Stimulated activated CD4-positive, alpha-beta T cell treated with anti-CD3 and anti-CD28 coated beads, TNF-alpha, amount 100 ng/mL, for 4 hours (primary cell): ENCODE measurements around the gene ABCC3.

Experiments used
- DNase-seq, 3 experiments: peaks; one replicate each; pipeline ENCODE4 v3.0.0-alpha.2; 2020; ENCODE audit warnings: low read depth in 3 of 3

ABCC3 gene

GRCh38 chr17:50627782-50628601, 6.7 kb upstream of the ABCC3 start:
- no peak for DNase-seq

- DNase-seq, result no peak
Measured at GRCh38 chr17:50629902-50630301, 4.8 kb upstream of the ABCC3 start.

GRCh38 chr17:50630524-50631194, 4.0 kb upstream of the ABCC3 start:
- peak; percentile 37 to 46 (median 45) for DNase-seq

DNA sequence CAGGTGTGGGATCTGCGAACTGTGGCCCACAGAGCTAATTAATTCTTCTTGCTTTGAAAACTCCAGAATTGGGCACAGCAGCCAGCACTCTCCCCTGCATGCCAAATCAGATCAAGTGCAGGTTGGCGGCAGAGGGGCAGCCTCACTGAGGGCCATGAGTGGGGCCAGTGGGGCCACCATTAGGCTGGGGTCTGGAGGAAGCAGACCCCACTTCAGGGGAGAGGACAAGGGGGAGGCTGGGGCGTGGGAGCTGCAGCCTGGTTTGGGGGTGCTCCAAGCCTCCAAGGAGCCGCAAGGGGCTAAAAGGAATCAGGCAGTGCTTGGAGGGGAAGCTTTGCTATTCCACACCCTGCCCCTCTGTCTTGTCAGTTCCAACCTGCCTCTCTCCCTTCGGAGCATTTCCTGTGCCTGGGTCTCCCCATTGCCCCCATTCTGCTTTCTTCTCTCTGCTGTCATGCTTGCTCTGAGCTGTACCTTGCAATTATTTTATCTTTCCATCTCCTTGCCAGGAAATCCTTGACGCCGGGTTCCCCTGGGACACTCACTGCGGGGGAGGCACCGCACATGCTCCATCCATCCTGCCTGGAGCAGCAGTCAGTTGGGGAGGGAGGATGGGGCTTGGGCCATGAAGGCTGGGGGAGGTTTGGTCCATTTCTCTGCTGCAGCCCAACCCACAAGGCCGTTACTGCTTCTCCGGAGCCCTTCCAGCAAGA, 3.3 kb upstream of the ABCC3 start:
- no peak for DNase-seq

DNA sequence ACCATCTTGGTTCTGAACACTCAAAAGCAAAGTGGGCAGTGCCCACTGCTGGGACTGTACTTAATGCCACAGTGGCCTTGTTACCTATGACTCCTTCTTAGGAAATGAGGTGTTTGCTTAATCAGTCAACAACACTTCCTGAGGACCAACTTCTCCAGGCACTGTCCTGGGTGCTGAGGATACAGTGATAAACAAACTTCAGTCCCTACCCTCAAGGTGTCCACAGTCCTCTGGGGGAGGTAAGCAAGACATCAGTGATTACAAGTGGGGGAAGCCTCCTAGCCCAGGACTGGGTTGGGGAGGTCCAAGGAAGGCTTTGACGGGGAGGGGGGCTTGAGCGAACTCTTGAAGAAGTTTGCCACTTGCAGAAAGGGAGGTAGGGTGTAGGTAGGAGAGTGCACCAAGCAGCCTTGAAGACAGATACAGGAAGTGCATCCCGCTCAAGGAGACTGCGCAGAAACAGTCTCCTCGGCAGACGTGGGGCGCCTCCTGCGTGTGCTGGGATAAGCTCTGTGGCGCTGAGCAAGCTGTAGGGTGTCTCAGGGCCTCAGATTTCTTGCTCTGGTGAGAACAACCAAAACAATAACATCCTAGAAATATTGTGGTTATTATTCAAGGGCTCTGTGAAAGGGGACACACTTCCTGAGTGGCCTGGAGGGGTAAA, 2.6 kb upstream of the ABCC3 start:
- no peak for DNase-seq

DNA sequence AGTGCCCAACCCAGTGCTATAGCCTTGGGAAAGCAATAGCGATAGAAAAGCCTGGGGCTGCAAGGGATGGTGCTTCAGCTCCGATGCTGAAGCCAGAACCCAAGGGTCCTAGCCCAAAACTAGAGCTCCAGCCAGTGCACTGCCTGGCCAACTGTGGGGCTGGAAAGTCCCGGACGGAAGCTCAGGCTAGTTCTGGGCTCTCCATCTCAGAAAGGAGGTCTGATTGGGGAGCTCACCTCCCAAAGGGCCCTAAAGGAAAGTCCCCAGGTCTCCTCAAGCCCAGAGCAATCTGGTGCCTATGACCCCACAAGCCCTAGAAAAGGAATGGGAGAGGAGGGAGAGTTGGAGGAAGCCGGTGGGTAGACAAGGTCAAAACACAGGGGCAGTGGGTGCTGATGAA, 2.0 kb upstream of the ABCC3 start:
- DNase-seq, result no peak

DNA sequence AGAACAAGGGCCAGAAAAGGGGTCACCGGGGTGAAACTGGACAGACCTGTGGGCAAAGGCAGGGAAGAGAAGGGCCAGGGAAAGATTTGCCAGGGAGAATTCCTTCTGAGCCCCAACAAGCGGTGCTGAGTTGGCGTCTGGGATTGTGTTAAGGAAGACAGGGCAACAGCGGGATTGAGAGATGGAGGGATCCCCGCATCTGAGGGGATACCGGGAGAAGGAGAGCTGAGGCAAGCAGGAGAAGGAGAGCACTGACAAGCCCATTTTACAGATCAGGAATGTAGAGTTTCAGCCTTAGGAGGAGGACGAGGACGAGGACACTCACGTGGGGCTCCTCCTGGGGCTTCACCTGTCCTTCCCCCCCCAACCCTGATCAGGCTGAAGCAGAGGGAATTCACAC, 998 bp upstream of the ABCC3 start:
- no peak for DNase-seq

DNA sequence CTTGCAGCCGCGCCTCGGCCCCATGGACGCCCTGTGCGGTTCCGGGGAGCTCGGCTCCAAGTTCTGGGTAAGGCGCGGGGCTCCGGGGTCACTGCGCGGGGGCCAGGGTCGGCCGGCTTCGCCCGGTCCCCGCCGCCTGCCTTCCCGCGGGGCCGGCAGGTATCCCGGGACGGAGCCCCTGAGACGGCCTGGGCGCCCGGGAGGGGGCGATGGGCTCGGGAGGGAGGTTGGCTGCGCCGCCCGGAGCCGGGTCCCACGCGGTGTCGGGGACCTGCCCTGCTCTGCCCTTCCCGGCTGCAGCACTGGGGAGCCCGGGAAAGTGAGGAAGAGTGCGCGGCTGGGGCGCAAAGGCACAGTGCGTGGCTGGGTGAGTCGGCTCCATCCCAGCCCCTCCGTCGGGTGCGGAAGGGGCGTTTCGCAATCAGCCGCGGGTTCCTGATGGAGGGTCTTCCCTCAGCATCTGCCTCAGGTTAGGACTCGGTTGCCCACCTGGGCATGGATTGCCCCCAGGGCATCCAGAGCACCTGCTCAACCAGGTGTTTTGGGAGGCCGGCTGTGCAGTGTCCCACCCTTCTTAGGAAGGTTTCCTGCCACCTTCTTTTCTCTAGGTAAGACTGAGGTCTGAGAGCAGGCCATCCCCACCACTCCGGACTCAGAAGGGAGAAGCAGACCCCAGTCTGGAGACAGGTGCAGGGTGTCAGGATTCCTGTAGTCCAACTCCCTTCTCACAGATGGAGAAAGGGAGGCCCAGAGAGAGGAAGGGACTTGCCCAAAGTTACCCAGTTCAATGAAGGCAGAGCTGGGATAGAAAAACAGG, 442 bp downstream of the ABCC3 start:
- DNase-seq, result no peak

- DNase-seq, result no peak
Measured at GRCh38 chr17:50635732-50635981, 976 bp downstream of the ABCC3 start.

- no peak for DNase-seq
Measured at GRCh38 chr17:50635982-50636803, 1.5 kb downstream of the ABCC3 start.

- no peak for DNase-seq
Measured at GRCh38 chr17:50636804-50637195, 2.1 kb downstream of the ABCC3 start.

- no peak for DNase-seq
Measured at GRCh38 chr17:50637829-50638605, 3.3 kb downstream of the ABCC3 start.

GRCh38 chr17:50638606-50638965, 3.9 kb downstream of the ABCC3 start:
- no peak for DNase-seq

DNA sequence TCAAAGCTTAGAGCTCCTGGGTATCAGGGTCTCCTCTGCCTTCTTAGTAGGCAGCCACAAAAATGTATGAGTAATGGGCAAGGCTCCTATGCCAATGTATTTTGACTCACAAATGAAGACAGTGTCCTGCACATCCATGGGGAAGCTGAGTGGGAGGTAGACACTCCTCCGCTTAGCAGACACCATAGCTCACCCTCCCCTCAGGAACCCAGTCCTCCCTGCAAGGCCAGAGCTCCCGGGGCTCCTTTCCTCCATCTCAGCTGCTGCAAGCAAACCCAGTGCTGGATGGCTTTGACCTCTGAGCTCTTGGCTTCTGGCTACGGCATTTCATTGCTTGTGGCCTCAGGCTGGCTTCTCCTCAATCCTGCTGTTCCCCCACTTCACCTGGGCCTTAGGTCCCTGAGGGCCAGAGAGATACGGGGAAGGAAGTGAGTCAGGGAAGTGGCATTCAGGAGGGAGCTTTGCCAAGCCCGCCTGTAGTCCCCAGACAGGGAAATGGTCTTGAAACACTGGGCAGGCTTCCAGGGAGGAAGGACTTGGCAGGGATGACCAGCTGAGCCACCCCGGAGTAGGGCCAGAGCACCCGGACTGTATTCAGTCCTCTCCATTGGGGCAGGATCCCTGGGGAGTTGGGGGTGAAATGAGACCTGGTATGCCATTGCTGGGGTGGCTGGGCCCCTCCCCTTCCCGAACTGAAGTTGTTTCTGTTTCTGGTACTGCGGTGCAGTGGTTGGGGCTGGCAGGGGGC, 4.5 kb downstream of the ABCC3 start:
- DNase-seq, result no peak

GRCh38 chr17:50640686-50641351, 6.1 kb downstream of the ABCC3 start:
- DNase-seq, result no peak

DNA sequence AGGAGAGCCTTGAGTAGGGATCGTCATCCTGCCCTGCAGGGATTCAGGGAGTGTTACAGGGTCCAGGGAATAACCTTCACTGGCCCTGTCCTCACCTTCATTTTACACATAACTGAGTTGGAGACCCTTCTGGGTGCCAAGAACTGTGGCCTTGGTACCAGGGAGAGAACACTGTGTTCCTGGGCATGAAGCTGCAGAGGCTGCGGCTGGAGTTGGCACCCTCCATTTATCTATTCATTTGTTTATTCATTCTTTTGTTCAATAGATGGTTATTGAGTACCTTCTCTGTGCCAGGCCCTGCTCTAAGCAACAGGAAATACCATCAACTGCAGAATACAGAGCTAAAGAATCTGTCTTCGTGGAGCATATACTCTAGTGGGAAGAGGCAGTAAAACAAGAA, 6.7 kb downstream of the ABCC3 start:
- no peak for DNase-seq

GRCh38 chr17:50642071-50642721, 7.5 kb downstream of the ABCC3 start:
- DNase-seq, result no peak
